NCI-H774 (cell line): ENCODE results near the gene NRXN3.

Experiments used
- DNase-seq: peaks from one replicate; lab custom pipeline; 2025; lab: John Stamatoyannopoulos, UW

NRXN3 gene

GRCh38 chr14:78637908-78638475, 467.8 kb downstream of the NRXN3 start:
- DNase-seq, result no peak

GRCh38 chr14:78638926-78639325, 468.8 kb downstream of the NRXN3 start:
- no peak for DNase-seq

GRCh38 chr14:78644824-78645559, 474.8 kb downstream of the NRXN3 start:
- DNase-seq, result no peak

- no peak for DNase-seq
These were observed 482.6 kb downstream of the NRXN3 start for GRCh38 chr14:78652727-78653126.

- no peak for DNase-seq
These were observed 483.0 kb downstream of the NRXN3 start for GRCh38 chr14:78653173-78653572.

GRCh38 chr14:78657451-78657850, 487.3 kb downstream of the NRXN3 start:
- no peak for DNase-seq

- no peak for DNase-seq
These were observed 494.7 kb downstream of the NRXN3 start for GRCh38 chr14:78664841-78665240.

- no peak for DNase-seq
These were observed 496.3 kb downstream of the NRXN3 start for GRCh38 chr14:78666336-78667056.

GRCh38 chr14:78667141-78667540, 497.0 kb downstream of the NRXN3 start:
- no peak for DNase-seq

- DNase-seq, result no peak
These were observed 503.7 kb downstream of the NRXN3 start for GRCh38 chr14:78673845-78674244.

GRCh38 chr14:78674820-78675219, 504.6 kb downstream of the NRXN3 start:
- no peak for DNase-seq

- DNase-seq, result no peak
These were observed 513.0 kb downstream of the NRXN3 start for GRCh38 chr14:78683206-78683605.

- no peak for DNase-seq
These were observed 513.8 kb downstream of the NRXN3 start for GRCh38 chr14:78683981-78684380.

- DNase-seq, result no peak
These were observed 518.3 kb downstream of the NRXN3 start for GRCh38 chr14:78688503-78688902.

GRCh38 chr14:78690836-78691235, 520.7 kb downstream of the NRXN3 start:
- no peak for DNase-seq

- no peak for DNase-seq
These were observed 527.2 kb downstream of the NRXN3 start for GRCh38 chr14:78697341-78697740.

- DNase-seq, result no peak
These were observed 528.8 kb downstream of the NRXN3 start for GRCh38 chr14:78698991-78699390.

GRCh38 chr14:78700236-78700635, 530.1 kb downstream of the NRXN3 start:
- no peak for DNase-seq

GRCh38 chr14:78701246-78701645, 531.1 kb downstream of the NRXN3 start:
- no peak for DNase-seq

- no peak for DNase-seq
These were observed 534.8 kb downstream of the NRXN3 start for GRCh38 chr14:78704965-78705364.

GRCh38 chr14:78705989-78706388, 535.8 kb downstream of the NRXN3 start:
- no peak for DNase-seq

- DNase-seq, result no peak
These were observed 539.8 kb downstream of the NRXN3 start for GRCh38 chr14:78709795-78710557.

- no peak for DNase-seq
These were observed 540.8 kb downstream of the NRXN3 start for GRCh38 chr14:78710963-78711362.
